Activated naive CD4-positive, alpha-beta T cell treated with anti-CD3 and anti-CD28 coated beads, Interleukin-2, amount 10 ng/mL, durations not matched to agents 7 days and 5 days (primary cell): ENCODE data around the gene TOGARAM2.
"Not testable (repeated sequence)": the region's sequence is repeated elsewhere in the genome, so short reads cannot be mapped to it uniquely, and the experiment has no call there.

Experiments used
- CTCF ChIA-PET: fragments of 350-600 bp; sonication (Branson Sonifier 250); formaldehyde crosslinking; loops from one replicate; lab custom pipeline; 2021; ENCODE audit warnings: antibody characterized with exemption; lab: Charles Lee
- DNase-seq: peaks from one replicate; pipeline ENCODE4 v3.0.0-alpha.2; 2020
- H3K27ac Mint-ChIP-seq: one replicate; pipeline ENCODE4 v1.8.0; 2021; ENCODE audit warnings: mild to moderate bottlenecking, moderate library complexity, mixed read lengths
- H3K27me3 Mint-ChIP-seq: one replicate; pipeline ENCODE4 v1.8.0; 2021; ENCODE audit warnings: mild to moderate bottlenecking, mixed read lengths
- H3K36me3 Mint-ChIP-seq: one replicate; pipeline ENCODE4 v1.8.0; 2021; ENCODE audit warnings: mixed read lengths
- H3K4me1 Mint-ChIP-seq: one replicate; pipeline ENCODE4 v1.8.0; 2021; ENCODE audit warnings: mixed read lengths
- H3K4me3 Mint-ChIP-seq: one replicate; pipeline ENCODE4 v1.8.0; 2021; ENCODE audit warnings: mild to moderate bottlenecking, moderate library complexity, mixed read lengths
- H3K9me3 Mint-ChIP-seq: one replicate; pipeline ENCODE4 v1.8.0; 2021; ENCODE audit warnings: mixed read lengths

The TOGARAM2 gene

GRCh38 chr2:29080886-29081743 lies 100.0 kb downstream of the TOGARAM2 start:
- Mint-ChIP-seq H3K9me3 (peaks cover 8% of the 10 kb centered on the region), H3K36me3 (no peaks in the 10 kb centered on the region), H3K27me3 (peaks cover 13% of the 10 kb centered on the region), H3K4me3 (no peak overlapping the region), H3K27ac (no peak overlapping the region), H3K4me1 (no peaks in the 10 kb centered on the region)
- CTCF ChIA-PET: no interaction called here
- DNase-seq: no peak

- no peak overlapping the region for H3K27ac Mint-ChIP-seq
- peaks cover 15% of the 10 kb centered on the region for H3K27me3 Mint-ChIP-seq
- H3K36me3 Mint-ChIP-seq: no peaks in the 10 kb centered on the region
- DNase-seq: no peak
- no peak overlapping the region for H3K4me3 Mint-ChIP-seq
- peaks cover 8% of the 10 kb centered on the region for H3K9me3 Mint-ChIP-seq
- no peaks in the 10 kb centered on the region for H3K4me1 Mint-ChIP-seq
- CTCF ChIA-PET: no interaction called here
These were observed 101.9 kb downstream of the TOGARAM2 start for GRCh38 chr2:29082804-29083495.

DNA sequence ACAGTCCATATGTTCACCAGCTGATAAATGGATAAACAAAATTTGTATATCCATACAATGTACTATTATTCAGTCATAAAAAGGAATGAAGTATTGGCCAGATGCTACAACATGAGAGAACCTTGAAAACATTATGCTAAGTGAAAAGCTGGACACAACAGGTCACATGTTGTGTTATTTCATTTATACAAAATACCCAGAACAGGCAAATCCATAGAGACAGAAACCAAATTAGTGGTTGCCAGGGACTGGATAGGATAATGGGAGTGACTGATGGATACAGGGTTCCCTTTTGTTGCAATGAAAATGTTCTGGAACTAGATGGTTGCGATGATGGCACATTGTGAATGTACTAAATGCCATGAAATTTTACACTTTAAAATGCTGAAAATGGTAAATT lies 103.5 kb downstream of the TOGARAM2 start:
- no peaks in the 10 kb centered on the region for H3K4me1 Mint-ChIP-seq
- H3K36me3 Mint-ChIP-seq: no peaks in the 10 kb centered on the region

DNA sequence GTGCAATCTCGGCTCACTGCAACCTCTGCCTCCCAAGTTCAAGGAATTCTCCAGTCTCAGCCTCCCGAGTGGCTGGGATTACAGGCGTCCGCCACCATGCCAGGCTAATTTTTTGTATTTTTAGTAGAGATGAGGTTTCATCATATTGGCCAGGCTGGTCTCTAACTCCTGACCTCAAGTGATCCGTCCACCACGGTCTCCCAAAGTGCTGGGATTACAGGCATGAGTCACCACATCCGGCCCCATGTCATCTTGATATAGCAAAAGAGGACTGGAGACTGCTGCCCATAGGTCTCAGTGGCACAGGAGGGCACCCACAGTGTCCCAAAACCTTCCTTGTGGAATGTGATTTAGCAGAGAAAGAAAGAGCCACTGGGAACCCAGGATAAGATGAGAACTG lies 109.2 kb downstream of the TOGARAM2 start:
- CTCF ChIA-PET, H3K4me1 Mint-ChIP-seq, H3K27ac Mint-ChIP-seq: not testable (repeated sequence)

More for the DNA sequence above, 103.5 kb downstream of the TOGARAM2 start:
- peaks cover 8% of the 10 kb centered on the region for H3K9me3 Mint-ChIP-seq
- H3K4me3 Mint-ChIP-seq: no peak overlapping the region
- H3K27ac Mint-ChIP-seq: no peak overlapping the region
- CTCF ChIA-PET: interaction anchor here (0.6 kb wide), 1 partner anchor 188 kb away, joined by 3 read pairs; no protein-coding TSS in a partner anchor
- peaks cover 22% of the 10 kb centered on the region for H3K27me3 Mint-ChIP-seq
- no peak for DNase-seq

DNA sequence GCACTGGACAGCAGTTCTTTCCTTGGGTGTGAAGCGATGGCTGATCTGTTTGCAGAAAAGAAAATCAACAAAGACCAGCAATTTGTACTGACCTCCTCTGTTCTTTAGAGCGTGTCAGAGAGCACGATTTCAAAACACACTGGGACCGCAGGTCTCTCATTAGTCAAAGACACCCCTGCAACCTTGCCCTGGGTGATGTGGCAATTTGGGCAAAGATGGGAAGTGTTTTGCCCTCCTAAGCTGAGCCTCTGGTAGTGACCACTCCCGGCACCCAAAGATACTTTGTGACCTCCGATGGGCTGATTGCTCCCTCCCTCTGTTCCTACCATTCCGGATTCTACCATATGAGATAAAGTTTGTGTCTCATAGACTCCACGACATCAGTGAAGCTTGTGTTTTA lies 115.9 kb downstream of the TOGARAM2 start:
- no peak for DNase-seq
- H3K4me1 Mint-ChIP-seq: no peaks in the 10 kb centered on the region
- H3K9me3 Mint-ChIP-seq: no peaks in the 10 kb centered on the region
- H3K36me3 Mint-ChIP-seq: no peaks in the 10 kb centered on the region
- CTCF ChIA-PET: no interaction called here
- H3K27me3 Mint-ChIP-seq: peaks cover 11% of the 10 kb centered on the region
- no peak overlapping the region for H3K4me3 Mint-ChIP-seq
- H3K27ac Mint-ChIP-seq: no peak overlapping the region

More for the DNA sequence above, 109.2 kb downstream of the TOGARAM2 start:
- not testable (repeated sequence) for H3K36me3 Mint-ChIP-seq, H3K4me3 Mint-ChIP-seq, DNase-seq, H3K9me3 Mint-ChIP-seq
- peaks cover 28% of the 10 kb centered on the region for H3K27me3 Mint-ChIP-seq

GRCh38 chr2:29097569-29097968 lies 116.5 kb downstream of the TOGARAM2 start:
- CTCF ChIA-PET: no interaction called here
- no peaks in the 10 kb centered on the region for H3K4me1 Mint-ChIP-seq
- peaks cover 15% of the 10 kb centered on the region for H3K27me3 Mint-ChIP-seq
- H3K9me3 Mint-ChIP-seq: no peaks in the 10 kb centered on the region
- no peak overlapping the region for H3K27ac Mint-ChIP-seq
- no peaks in the 10 kb centered on the region for H3K36me3 Mint-ChIP-seq
- no peak for DNase-seq
- no peak overlapping the region for H3K4me3 Mint-ChIP-seq

DNA sequence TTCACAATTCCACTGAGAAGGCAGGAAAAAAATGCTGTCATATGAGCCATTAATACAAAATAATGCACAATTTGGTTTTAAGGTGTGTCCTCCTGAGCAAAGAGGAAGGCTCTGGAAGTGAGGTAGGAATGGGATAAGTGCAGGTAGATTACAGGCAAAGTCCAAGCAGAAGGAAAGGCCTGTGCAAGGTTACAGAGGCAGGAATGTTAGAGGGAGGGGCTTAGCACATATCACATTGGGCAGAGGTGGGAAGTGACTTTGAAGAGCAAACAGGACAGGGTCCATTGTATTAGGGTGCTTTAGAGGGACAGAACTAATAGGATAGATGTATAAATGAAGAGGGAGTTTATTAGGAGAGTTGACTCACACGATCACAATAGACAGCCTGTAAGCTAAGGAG lies 119.5 kb downstream of the TOGARAM2 start:
- CTCF ChIA-PET: no interaction called here
- H3K4me3 Mint-ChIP-seq: no peak overlapping the region

More for the DNA sequence above, 119.5 kb downstream of the TOGARAM2 start:
- H3K36me3 Mint-ChIP-seq: no peaks in the 10 kb centered on the region
- no peak overlapping the region for H3K27ac Mint-ChIP-seq
- H3K27me3 Mint-ChIP-seq: peaks cover 15% of the 10 kb centered on the region
- H3K9me3 Mint-ChIP-seq: no peaks in the 10 kb centered on the region
- no peak for DNase-seq
- H3K4me1 Mint-ChIP-seq: peaks cover 2% of the 10 kb centered on the region
